ENCODE data around the gene KCTD16. TPM values are rescaled to one million over a fixed set of nuclear protein-coding genes. Genes with fewer than 3 reads are reported as not detected.

The KCTD16 gene
- total RNA-seq, 1 experiment from 2014 or later = 0.29 TPM

DNA sequence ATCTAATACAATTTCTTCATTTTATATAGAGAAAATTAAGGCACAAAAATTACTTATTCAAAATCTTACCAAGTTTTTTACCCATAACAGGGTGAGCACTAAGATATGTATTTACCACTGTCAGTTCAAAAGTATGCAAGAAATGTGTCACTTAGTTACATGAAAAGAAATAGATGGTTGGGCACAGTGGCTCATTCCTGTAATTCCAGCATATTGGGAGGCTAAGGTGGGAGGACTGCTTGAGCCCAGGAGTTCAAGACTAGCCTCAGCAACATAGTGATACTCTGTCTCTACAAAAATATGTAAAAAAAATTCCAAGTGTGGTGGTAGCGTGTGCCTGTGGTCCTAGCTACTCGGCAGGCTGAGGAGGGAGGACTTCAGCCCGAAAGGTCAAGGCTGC lies 19.6 kb upstream of the KCTD16 start:
- TF ChIP-seq, protein P1, sequence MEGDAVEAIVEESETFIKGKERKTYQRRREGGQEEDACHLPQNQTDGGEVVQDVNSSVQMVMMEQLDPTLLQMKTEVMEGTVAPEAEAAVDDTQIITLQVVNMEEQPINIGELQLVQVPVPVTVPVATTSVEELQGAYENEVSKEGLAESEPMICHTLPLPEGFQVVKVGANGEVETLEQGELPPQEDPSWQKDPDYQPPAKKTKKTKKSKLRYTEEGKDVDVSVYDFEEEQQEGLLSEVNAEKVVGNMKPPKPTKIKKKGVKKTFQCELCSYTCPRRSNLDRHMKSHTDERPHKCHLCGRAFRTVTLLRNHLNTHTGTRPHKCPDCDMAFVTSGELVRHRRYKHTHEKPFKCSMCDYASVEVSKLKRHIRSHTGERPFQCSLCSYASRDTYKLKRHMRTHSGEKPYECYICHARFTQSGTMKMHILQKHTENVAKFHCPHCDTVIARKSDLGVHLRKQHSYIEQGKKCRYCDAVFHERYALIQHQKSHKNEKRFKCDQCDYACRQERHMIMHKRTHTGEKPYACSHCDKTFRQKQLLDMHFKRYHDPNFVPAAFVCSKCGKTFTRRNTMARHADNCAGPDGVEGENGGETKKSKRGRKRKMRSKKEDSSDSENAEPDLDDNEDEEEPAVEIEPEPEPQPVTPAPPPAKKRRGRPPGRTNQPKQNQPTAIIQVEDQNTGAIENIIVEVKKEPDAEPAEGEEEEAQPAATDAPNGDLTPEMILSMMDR (IDR thresholded peaks at IDR 0.05; ENCODE audit: insufficient read depth in 1 of 2, low read depth in 1 of 2, low read length in 1 of 2, severe bottlenecking in 1 of 2, unreplicated experiment in 1 of 2) = no peak
- ChIA-PET CTCF (interaction anchor here (0.7 kb wide), 1 partner anchor 22 kb away, joined by 3 read pairs; no protein-coding TSS in a partner anchor), POLR2A (no interaction called here)
- no TSS peak for BruUV-seq (replicated peaks)
- H3K27me3 Mint-ChIP-seq (ENCODE audit: insufficient read depth, unreplicated experiment) = peaks cover 7% of the 10 kb centered on the region
- no peak overlapping the region for H3K4me3 Mint-ChIP-seq (ENCODE audit: unreplicated experiment)
- Histone ChIP-seq H3K27me3 (replicated peaks; ENCODE audit: control insufficient read depth, insufficient read depth, low read length) (no peaks in the 10 kb centered on the region), H3K4me3 (ENCODE audit: low read depth, low read length) (no peak overlapping the region), H3K4me1 (no peaks in the 10 kb centered on the region), H3K36me3 (ENCODE audit: control insufficient read depth, insufficient read depth, low read length) (no peaks in the 10 kb centered on the region), H3K9me3 (no peaks in the 10 kb centered on the region)
- no peak for DNase-seq
- H3K9me3 Mint-ChIP-seq (ENCODE audit: unreplicated experiment) = no peaks in the 10 kb centered on the region
- intact Hi-C loops (cut with micrococcal nuclease; ENCODE audit: unreplicated experiment) = no loop called here
- no peaks in the 10 kb centered on the region for H3K4me1 Mint-ChIP-seq (ENCODE audit: low read depth, unreplicated experiment)
- no peaks in the 10 kb centered on the region for H3K36me3 Mint-ChIP-seq (ENCODE audit: insufficient read depth, unreplicated experiment)
- H3K27ac Mint-ChIP-seq (ENCODE audit: unreplicated experiment) = no peak overlapping the region

DNA sequence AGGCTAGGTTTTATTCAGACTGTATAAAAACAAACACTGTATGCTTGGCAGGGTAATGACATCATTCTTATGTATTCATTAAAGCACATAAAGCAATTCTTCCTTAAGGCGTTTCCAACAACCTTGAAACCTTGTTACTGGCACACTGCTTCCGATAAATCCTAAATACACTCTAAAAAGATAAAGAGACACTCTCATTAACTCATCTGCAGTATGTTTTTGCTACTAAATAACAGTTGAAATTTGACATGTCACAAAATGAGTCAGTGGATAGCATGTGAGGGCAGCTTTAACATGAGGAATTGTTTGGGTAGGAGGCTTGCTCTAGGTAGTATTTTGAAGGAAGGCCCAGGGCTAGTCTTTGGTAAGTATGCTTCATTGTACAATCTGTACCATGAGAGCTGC lies 13.9 kb upstream of the KCTD16 start:
- Histone ChIP-seq H3K9me3 (no peaks in the 10 kb centered on the region), H3K36me3 (ENCODE audit: control insufficient read depth, insufficient read depth, low read length) (no peaks in the 10 kb centered on the region), H3K27me3 (replicated peaks; ENCODE audit: control insufficient read depth, insufficient read depth, low read length) (no peaks in the 10 kb centered on the region), H3K4me3 (ENCODE audit: low read depth, low read length) (no peak overlapping the region), H3K4me1 (no peaks in the 10 kb centered on the region)
- ChIA-PET CTCF (no interaction called here), POLR2A (no interaction called here)
- no peak overlapping the region for H3K4me3 Mint-ChIP-seq (ENCODE audit: unreplicated experiment)
- no peaks in the 10 kb centered on the region for H3K4me1 Mint-ChIP-seq (ENCODE audit: low read depth, unreplicated experiment)
- H3K27ac Mint-ChIP-seq (ENCODE audit: unreplicated experiment) = no peak overlapping the region
- no peaks in the 10 kb centered on the region for H3K27me3 Mint-ChIP-seq (ENCODE audit: insufficient read depth, unreplicated experiment)
- peaks cover 18% of the 10 kb centered on the region for H3K36me3 Mint-ChIP-seq (ENCODE audit: insufficient read depth, unreplicated experiment)
- no peaks in the 10 kb centered on the region for H3K9me3 Mint-ChIP-seq (ENCODE audit: unreplicated experiment)
- no TSS peak for BruUV-seq (replicated peaks)
- no peak for DNase-seq
- intact Hi-C loops (cut with micrococcal nuclease; ENCODE audit: unreplicated experiment) = no loop called here
- TF ChIP-seq, protein P1 (IDR thresholded peaks at IDR 0.05; ENCODE audit: insufficient read depth in 1 of 2, low read depth in 1 of 2, low read length in 1 of 2, severe bottlenecking in 1 of 2, unreplicated experiment in 1 of 2) = no peak

DNA sequence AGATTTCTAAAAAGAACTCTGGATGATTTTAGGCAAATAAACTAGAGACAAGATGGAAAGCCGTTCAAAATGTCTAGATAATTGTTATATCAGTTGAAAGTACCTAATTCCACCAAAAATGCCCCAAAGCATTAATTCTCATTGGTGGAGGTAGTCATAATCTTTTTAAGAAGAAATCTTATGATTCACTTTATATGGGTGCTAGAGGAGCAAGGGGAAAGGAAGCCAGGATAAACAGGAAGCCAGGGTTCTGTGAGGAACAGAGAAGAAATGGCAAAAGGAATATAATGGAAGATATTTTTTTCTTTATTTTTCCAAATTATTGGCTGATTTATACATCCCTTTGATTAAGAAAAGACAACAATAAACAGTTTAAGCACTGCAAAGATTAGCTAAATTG lies 8.0 kb upstream of the KCTD16 start:
- Histone ChIP-seq H3K4me3 (ENCODE audit: low read depth, low read length) (no peak overlapping the region), H3K4me1 (no peaks in the 10 kb centered on the region), H3K36me3 (ENCODE audit: control insufficient read depth, insufficient read depth, low read length) (no peaks in the 10 kb centered on the region), H3K27me3 (replicated peaks; ENCODE audit: control insufficient read depth, insufficient read depth, low read length) (no peaks in the 10 kb centered on the region), H3K9me3 (no peaks in the 10 kb centered on the region)
- POLR2A ChIA-PET = no interaction called here
- no peaks in the 10 kb centered on the region for H3K27me3 Mint-ChIP-seq (ENCODE audit: insufficient read depth, unreplicated experiment)
- H3K4me1 Mint-ChIP-seq (ENCODE audit: low read depth, unreplicated experiment) = no peaks in the 10 kb centered on the region
- TF ChIP-seq, protein P1 (IDR thresholded peaks at IDR 0.05; ENCODE audit: insufficient read depth in 1 of 2, low read depth in 1 of 2, low read length in 1 of 2, severe bottlenecking in 1 of 2, unreplicated experiment in 1 of 2) = no peak
- peaks cover 48% of the 10 kb centered on the region for H3K36me3 Mint-ChIP-seq (ENCODE audit: insufficient read depth, unreplicated experiment)
- intact Hi-C loops (cut with micrococcal nuclease; ENCODE audit: unreplicated experiment) = no loop called here
- BruUV-seq (replicated peaks) = no TSS peak
- CTCF ChIA-PET = no interaction called here
- H3K4me3 Mint-ChIP-seq (ENCODE audit: unreplicated experiment) = no peak overlapping the region
- no peaks in the 10 kb centered on the region for H3K9me3 Mint-ChIP-seq (ENCODE audit: unreplicated experiment)
- no peak for DNase-seq
- no peak overlapping the region for H3K27ac Mint-ChIP-seq (ENCODE audit: unreplicated experiment)
